ENCODE measurements around the gene TLR10.

The TLR10 gene

GRCh38 chr4:38733663-38734062 lies 49.1 kb downstream of the TLR10 start:
- CTCF ChIA-PET = interaction anchor here (1.0 to 1.4 kb wide), 3 partner anchors 49 to 127 kb away, joined by 3 to 7 read pairs (median 3); partner anchors contain the start of genes TLR1 and TLR10

GRCh38 chr4:38730830-38731646 lies 51.8 kb downstream of the TLR10 start:
- peak; percentile 87 for TF ChIP-seq CTCF (IDR thresholded peaks at IDR 0.05; ENCODE audit: control extremely low read depth, extremely low read depth, low read depth, missing control alignments)
- CTCF ChIA-PET = interaction anchor here (0.6 to 7.1 kb wide), 42 partner anchors 8 to 930 kb away, joined by 3 to 73 read pairs (median 4); partner anchors contain the start of genes TLR1 and TLR10
- POLR2A ChIA-PET = interaction anchor here (1.1 kb wide), 1 partner anchor 597 kb away, joined by 3 read pairs; no protein-coding TSS in a partner anchor
- peak; percentile 81 for DNase-seq (ENCODE audit: extremely low spot score)

More at GRCh38 chr4:38733663-38734062, 49.1 kb downstream of the TLR10 start:
- DNase-seq (ENCODE audit: extremely low spot score) = no peak
- POLR2A ChIA-PET = no interaction called here
- no peak for TF ChIP-seq CTCF (IDR thresholded peaks at IDR 0.05; ENCODE audit: control extremely low read depth, extremely low read depth, low read depth, missing control alignments)

DNA sequence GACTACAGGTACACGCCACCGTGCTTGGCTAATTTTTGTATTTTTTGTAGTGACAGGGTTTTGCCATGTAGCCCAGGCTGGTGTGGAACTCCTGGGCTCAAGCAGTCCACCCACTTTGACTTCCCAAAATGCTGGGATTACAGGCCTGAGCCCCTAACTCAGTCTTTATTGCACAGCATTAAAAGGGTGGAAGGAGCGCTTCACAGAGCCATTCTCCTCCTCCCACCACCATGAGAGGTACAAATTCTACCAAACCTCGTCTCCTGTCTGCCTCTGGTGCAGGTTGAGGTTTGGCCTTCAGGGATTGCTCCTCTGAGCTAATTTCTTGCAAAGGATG lies 52.3 kb downstream of the TLR10 start:
- DNase-seq (ENCODE audit: extremely low spot score) = no peak
- no peak for TF ChIP-seq CTCF (IDR thresholded peaks at IDR 0.05; ENCODE audit: control extremely low read depth, extremely low read depth, low read depth, missing control alignments)
- POLR2A ChIA-PET = interaction anchor here (1.1 kb wide), 1 partner anchor 597 kb away, joined by 3 read pairs; no protein-coding TSS in a partner anchor
- CTCF ChIA-PET = interaction anchor here (0.6 to 7.1 kb wide), 36 partner anchors 9 to 929 kb away, joined by 3 to 73 read pairs (median 4); partner anchors contain the start of genes TLR1 and TLR10

DNA sequence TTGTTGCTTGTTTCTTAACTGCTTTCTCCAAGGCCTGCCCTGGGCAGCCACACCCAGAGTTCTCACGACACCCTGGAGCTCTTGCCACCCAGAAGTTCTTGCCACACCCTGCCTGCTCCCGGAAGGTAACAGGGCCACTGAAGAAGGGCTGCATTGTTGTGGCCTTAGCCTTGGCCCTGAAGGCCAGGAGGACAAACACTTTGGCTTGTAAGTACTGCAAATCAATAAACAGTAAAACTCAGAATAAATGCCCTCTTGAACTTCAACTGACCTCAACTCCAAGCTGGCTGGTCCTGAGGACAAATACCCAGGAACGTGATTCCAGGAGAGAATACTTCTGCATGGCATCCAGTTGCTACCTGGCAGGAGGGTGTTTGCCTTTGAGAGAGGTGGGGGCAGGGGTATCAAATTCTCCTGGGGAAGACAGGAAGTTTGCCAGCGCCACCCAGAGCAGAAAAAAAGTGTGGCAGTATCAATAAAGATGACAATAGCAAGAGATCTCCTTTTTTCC lies 54.1 kb downstream of the TLR10 start:
- no peak for DNase-seq (ENCODE audit: extremely low spot score)
- CTCF ChIA-PET = interaction anchor here (0.7 to 7.1 kb wide), 11 partner anchors 10 to 657 kb away, joined by 3 to 73 read pairs (median 3); no protein-coding TSS in a partner anchor
- TF ChIP-seq CTCF (IDR thresholded peaks at IDR 0.05; ENCODE audit: control extremely low read depth, extremely low read depth, low read depth, missing control alignments) = no peak
- POLR2A ChIA-PET = interaction anchor here (0.6 kb wide), 1 partner anchor 132 kb away, joined by 4 read pairs; no protein-coding TSS in a partner anchor

- no peak for DNase-seq (ENCODE audit: extremely low spot score)
- ChIA-PET CTCF (interaction anchor here (1.0 to 1.4 kb wide), 2 partner anchors 404 to 545 kb away, joined by 3 read pairs; no protein-coding TSS in a partner anchor), POLR2A (no interaction called here)
- no peak for TF ChIP-seq CTCF (IDR thresholded peaks at IDR 0.05; ENCODE audit: control extremely low read depth, extremely low read depth, low read depth, missing control alignments)
These were observed 58.3 kb downstream of the TLR10 start for GRCh38 chr4:38724475-38724808.

DNA sequence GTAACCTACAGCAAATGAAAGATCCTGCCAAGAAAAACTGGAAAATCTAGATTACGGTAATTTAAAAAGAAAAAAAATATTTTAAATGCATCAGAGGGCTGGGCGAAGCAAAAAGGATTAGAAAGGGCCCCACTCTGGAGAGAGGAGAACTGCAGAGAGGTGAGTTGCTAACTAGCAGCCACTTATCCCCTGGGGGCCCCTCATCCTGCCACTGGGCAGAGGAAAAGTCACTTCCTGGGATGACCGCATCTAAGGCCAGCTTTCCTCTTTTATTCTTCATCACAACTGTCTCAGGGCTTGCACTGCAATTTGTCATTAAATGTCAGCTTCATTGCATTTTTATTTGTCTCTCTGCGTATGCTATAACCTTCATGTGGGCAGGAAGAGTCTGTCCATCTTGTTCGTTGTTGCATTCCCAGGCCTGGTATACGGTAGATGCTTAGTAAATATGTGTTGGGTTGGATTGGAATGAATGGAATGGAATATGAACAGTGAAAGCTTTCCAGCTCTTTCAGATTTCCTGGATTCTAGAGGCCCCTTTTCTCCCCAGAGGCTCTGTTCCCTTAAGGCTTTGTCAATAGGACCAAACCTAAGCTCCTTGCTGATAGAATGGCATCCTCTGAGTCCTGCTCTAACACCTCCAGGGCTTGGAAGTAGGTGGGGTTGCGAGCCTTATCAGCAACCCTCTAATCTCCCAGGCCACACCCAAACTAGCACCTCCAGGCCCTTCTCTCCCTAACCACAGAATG lies 58.9 kb downstream of the TLR10 start:
- DNase-seq (ENCODE audit: extremely low spot score) = no peak
- TF ChIP-seq CTCF (IDR thresholded peaks at IDR 0.05; ENCODE audit: control extremely low read depth, extremely low read depth, low read depth, missing control alignments) = no peak
- ChIA-PET CTCF (interaction anchor here (1.0 to 1.4 kb wide), 2 partner anchors 403 to 544 kb away, joined by 3 read pairs; no protein-coding TSS in a partner anchor), POLR2A (no interaction called here)

Data from GM10248 (cell line).